Medulla oblongata (tissue), 1 donor: Measurements from ENCODE around the gene EXOC8.
A peak's percentile ranks its signal among the peaks of the same experiment; 100 is the strongest.
"Not testable (repeated sequence)": the region's sequence is repeated elsewhere in the genome, so short reads cannot be mapped to it uniquely, and the experiment has no call there.

Experiments used
- DNase-seq: peaks from one replicate; pipeline ENCODE4 v3.0.0-alpha.2; 2015; ENCODE audit errors: extremely low spot score

Gene EXOC8

DNA sequence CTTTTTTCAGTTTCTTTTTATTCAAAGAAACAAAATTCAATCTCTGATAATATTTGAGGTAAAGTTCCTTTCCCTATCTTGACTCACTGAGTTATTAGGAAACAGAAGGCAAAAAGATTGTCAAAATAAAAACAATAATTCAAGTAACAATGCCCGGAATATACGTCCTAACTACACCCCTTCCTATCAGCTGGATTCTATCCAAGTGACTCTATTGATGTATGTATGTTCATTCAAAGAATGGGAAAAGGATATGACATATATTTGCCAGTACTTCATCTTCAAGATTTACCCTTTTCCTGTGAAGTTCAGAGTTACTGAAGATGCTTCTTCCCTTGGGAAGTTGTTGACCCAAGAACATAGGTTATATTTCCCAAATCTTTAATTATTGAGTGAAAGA, 14.2 kb upstream of the EXOC8 start:
- no peak for DNase-seq

DNA sequence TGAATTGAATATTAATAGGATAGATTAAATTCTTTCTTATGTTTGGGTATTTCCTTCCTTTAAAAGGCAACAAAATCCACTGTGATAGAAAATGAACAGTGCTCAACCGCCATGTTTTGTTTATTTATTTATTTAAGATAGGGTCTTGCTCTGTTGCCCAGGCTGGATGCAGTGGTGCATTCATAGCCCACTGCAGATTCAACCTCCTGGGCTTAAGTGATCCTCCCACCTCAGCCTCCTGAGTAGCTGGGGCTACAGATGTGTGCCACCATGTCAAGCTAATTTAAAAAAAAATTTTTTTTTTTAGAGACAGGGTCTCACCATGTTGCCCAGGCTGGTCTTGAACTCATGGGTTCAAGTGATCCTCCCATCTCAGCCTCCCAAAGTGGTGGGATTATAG, 11.2 kb upstream of the EXOC8 start:
- not testable (repeated sequence) for DNase-seq

DNA sequence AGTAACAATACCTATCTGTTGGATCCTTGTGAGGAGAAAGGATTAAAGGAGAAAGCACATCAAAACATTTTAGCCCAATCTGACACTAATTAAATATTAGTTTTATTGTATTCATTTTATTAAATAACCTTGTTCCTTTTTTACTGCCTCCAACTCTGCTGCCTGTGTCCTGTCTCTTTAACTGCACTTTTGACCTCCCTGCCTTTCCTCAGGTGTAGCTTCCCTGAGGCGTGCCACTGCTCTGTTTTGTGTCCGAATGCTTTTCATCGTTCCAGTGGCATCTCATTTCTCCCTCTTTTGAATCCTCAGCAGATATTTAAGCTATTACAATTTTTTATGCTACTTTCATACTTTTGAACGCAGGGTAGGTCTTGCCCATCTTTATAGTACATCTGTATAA, 10.8 kb upstream of the EXOC8 start:
- no peak for DNase-seq

DNA sequence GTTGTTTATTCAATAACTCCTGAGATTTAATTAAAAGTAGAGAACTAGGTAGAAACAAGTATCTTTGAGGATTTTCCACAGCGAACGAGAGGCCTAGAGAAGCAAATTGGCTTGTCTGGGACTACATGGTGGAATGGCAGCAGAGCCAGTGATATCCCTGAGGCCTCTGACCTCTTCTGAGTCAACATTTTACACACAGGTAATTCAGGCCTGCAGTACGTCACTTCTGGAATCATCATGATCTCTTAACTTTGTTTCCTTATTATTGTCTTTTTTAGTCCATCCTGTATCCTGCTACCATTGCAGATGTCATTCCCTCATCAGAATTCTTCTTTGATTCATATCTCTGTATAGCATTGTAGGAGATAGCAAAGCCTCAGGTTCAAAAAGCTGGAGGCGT, 10.3 kb upstream of the EXOC8 start:
- no peak for DNase-seq

DNA sequence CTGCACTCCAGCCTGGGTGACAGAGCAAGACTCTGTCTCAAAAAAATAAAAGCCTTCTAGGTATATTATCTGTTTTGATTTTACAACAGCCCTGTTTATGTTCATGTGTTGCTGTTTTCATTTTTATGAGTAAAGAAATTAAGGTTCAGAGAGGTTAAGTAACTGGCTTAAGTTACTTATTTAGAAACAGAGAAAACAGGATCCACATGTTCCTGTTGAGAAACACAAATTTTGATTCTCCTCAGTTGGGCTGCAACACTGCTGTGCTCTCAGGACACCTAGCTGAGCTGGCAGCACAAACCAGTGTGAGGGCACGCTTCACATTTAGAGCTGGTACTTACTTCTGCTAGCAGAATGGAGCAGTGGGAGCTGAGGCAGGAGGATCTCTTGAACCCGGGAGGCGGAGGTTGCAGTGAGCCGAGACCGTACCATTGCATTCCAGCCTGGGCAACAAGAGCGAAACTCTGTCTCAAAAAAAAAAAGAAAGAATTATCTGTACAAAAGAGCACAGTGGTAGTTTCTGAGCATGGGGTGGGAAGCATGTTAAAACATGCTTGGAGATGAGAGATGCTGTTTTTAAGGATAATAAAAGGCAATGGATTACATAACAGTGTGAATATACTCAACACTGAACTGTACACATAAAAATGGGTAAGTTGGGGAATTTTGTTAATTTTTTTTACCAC, 2.8 kb upstream of the EXOC8 start:
- DNase-seq, result no peak

DNA sequence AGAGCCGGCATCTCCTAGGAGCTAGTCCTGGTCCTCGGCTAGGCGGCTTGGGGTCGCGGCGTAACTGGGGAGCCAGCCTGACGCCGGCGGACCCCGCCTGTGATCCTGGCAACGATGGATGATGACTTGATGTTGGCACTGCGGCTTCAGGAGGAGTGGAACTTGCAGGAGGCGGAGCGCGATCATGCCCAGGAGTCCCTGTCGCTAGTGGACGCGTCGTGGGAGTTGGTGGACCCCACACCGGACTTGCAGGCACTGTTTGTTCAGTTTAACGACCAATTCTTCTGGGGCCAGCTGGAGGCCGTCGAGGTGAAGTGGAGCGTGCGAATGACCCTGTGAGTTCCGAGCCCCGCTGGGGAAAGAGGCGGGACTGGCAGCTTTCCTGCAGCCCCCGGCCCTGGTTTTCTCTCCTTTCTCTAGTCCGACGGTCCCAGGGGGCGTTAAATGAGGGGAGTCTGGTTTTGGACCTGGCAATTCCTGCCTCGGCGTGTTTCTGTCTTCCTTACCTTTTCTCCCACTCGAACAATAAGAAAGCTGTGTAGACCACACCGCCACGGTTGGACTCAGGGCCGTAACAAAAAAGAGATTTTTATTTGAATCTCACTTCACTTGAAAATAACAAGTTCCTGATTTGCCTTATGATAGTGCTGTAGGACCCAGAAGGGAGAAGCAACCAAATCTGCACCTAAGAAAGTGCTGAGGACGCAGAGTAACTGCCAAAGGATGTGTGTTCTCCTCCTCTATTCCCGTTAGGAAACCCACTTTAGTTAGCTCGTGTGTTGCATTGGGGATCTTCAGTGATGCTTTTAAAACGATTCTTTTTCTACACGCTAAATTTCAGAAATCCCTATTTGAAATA, 847 bp upstream of the EXOC8 start, which contains the start of gene SPRTN:
Gene SPRTN (plus strand): TSS at position 24 of the 859 bp plus-strand sequence. CDS start 91 bp downstream, at position 115.
- peak; percentile 7 for DNase-seq

DNA sequence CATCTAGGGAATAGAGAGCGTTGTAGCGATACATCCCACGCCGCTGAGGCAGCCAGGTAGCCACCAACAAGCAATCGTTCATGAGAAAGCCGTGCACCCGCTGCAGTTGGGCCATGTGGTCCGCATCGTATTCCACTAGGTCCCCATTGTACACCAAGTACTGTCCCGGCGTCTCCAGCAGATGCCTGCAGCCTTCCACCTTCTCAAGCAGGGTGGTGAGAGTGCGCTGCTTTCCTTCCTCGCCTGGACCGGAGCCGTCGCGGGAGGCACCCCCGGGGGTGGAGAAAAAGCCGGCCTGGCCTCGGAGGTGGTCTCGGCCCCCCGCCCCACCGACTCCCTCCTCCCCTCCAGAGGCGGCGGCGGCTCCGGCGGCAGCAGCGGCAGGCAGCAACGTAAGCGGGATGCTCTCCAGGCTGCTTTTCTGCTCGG, 595 bp downstream of the EXOC8 start:
- DNase-seq, result peak; percentile 7

DNA sequence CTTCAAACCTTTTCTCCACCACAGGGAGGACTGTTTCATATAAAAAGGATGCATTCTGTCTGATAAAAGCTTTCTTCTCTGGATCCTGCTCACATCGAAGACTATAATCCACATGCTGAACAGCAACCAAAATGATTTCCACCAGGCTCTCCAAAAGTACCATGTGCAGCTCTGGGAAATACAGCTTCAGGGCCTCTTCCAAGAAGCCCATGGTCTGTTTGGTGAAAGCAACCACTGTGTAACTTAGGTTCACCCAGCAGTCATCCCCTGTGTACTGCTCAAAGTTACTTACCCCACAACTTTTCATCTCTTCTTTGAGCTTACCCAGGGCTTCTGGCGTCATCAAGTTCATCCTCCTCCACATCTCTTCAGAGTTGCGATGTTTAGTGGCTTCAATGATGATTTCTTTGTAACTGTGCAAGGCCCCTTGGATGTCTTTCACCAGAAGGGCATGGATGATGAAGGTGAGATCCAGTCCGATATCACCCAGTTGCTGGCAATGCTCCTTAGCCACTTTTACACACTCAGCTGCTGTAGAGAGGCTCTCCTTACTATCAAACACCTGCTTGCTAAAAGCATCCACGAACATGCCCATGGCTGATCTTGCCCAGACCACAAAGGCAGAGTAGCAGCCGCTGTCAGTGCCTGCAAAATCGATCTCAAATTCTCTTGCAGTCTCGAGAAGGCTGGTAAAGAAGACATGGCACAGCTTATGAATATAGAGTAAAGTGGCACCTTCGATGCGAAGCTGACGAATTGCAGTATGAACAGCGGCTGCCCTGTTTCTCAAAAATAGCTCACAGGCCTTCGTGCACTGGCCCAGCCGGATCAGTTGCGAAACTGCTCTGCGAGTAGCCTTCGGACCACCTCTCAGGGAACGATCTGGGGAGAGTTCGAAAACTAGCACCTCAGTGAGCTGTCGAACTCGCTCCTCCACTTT, 1.7 kb downstream of the EXOC8 start:
- DNase-seq, result no peak

DNA sequence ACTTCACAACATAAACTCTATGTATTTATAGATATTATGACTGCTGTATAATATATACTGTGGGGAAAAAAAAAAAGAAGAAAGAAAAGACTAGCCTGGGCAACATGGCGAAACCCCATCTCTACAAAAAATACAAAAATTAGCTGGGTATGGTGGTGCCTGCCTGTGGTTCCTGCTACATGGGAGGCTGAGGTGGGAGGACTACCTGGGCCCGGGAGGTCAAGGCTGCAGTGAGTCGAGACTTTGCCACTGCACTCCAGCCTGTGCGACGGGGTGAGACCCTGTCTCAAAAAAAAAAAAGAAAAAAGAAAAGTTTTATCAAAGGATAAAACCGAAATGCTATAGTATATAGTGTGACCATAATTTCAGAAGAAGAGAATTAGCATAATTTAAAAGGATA, 2.7 kb downstream of the EXOC8 start:
- DNase-seq, result no peak

DNA sequence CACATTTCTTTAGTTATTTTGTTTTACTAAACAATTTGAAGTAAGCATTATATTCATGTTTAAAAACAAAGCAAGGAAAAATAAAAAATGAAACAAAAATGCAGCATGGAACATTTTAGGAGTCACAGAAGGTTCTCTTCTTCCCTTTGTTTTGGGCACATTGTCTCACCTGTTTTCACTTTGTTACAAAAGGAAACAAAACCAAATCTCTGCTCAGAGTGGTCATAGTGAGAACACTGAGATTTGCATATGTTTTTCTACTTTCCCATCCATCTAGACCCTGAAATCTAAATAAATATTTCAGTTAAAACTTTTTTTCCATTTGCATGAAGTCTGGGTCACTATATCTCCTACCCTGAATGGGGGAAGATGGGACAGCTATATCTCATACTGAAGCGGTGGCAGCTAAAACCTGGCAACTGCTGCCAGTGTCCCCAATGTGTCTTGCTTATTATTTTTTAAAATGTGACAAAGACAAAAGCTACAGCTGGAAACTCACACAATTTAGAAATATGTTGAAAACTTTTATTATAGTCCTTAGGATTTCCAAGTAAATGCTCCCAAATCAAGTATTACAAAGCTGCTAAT, 3.5 kb downstream of the EXOC8 start:
- DNase-seq, result no peak

DNA sequence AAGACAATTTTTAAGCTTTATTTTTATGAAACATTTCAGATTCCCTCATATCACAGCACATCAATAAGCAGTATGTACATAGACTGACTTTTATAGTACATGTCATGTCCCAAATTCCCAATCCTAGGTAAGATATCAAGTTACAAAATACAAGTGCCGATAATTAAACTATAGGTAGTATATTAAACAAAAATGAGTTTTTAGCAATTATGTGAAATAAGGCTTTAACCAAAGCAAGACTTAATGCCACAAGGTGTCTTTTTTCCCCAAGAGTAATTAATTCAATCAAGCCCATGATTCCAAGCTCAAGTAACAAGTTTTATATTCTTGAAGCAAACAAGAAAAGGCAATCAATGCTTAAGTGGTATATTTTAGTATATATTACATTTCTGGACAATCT, 4.9 kb downstream of the EXOC8 start:
- no peak for DNase-seq

DNA sequence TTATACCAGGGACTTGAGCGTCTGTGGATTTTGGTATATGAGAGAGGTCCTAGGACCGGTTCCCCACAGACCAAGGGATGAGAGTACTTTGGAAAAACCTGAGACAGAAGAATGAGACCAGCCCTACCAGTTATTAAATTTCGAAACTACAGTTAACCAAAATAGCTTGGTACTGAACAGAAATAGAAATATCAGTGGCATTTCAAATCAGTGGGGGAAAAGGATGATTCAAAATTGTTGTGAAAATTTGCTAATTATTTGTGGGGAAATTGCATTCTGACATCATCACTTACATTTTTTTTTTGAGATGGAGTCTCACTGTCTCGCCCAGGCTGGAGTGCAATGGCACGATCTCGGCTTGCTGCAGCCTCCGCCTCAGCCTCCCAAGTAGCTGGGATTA, 8.2 kb downstream of the EXOC8 start:
- no peak for DNase-seq

DNA sequence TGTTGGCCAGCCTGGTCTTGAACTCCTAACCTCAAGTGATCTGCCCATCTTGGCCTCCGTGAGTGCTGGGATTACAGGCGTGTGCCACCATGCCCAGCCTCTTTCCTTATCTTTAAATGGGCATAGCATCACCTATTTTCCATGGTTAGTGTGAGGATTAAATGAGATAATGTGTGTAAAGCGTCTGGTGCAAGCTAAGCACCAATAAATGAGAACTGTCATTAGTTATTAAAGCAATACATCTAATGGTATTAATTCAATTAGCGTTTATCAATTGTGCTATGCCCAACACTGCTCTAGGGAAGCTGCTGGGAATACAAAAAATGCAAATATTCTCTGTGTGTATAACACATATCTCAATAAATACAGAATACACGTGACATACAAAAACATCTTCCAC, 10.0 kb downstream of the EXOC8 start:
- no peak for DNase-seq

DNA sequence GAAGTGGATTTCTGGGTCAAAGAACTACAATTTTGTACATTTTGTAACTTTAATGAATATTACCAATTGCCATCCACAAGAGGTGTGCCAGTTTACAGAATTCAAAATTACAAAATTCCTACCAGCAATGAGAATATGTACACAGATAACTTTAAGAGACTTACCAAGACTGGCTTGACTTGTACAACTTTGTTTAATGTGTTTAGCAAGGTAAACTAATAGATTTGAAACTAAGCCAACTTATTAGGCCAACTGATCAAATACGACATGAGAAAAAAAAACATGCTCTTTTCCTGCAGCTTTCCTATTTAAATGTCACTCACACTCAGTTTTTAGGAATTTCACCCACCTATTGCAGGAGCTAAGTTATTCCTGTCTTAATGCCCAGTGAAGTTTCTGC, 11.4 kb downstream of the EXOC8 start:
- no peak for DNase-seq

DNA sequence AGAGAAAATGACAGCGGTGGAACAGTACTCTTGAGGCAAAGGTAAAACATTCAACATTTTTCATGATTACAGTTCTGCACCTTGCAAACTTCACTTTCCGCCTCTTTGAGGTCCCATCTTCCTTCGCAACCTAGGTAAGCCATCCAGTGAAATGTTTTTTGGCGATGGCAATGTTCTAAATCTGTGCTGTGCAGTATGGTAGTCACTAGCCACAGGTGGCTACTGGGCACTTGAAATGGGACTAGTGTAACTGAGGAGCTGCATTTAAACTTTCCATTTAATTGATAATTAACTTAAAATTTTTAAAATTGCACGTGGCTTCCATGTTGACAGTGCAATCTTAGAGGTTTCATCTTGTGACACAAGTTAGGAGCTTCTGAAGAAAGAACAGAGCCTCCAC, 13.0 kb downstream of the EXOC8 start:
- no peak for DNase-seq

DNA sequence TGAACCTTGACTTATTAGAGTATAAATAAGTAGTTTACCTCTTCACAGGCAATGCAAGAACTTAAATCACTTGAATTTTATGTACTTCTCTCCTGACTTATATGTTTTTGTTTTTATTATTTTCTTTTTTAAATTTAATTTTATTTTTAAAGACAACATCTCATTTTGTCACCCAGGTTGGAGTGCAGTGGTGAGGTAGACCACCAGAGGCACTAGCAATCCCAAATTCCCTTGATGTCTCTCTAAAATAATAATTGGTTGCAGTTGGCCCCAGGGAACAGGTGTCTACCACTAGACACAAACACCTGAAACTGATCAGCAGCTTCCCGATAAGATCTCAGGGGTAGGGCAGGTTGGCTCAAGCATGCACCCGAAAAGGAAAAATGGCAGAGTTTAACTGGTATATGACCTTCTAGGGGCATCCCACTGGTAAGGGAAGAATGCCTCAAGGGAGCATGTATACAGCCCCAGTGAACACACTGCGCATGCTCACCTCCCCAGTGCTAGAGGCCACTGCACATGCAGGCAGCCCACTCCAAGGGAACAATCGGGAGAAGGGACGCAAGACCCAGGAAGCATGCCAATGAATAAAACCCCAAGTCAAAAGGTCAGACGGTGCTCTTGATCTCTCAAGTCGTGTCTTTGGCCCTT, 14.6 kb downstream of the EXOC8 start:
- no peak for DNase-seq

DNA sequence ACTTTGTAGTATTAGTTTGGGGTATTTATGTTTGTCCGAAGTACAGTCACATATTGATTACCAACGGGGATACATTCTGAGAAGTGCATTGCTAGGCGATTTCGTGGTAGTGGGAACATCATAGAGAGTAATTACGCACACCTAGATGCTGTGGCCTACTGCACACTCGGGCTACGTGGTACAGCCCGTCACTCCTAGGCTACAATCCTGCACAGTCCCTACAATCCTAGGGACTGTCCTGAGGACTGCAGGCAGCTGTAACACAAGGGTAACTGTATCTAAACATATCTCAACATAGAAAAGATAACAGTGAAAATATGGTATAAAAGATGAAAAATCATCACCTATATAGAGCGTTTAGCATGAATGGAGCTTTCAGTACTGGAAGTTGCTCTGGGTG, 18.6 kb downstream of the EXOC8 start:
- DNase-seq, result no peak

DNA sequence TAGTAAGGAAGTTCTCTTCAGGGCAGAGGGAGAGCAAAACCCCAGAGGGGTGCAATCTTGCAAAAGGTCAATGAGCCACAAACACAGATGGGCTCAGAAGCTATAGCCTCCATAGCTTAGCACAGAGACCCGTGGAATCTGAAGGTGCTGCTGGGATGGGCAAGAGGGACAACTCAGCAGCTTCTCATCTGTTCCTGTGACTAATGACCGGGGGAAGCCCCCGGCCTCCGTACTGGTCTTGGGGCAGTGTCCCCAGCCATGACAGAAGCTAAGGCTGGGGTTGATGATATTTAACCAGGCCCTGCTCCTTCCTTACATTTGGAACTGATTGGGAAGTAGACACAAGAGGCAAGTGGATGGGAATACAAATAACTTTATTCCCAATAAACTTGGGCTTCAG, 19.1 kb downstream of the EXOC8 start:
- DNase-seq, result no peak

DNA sequence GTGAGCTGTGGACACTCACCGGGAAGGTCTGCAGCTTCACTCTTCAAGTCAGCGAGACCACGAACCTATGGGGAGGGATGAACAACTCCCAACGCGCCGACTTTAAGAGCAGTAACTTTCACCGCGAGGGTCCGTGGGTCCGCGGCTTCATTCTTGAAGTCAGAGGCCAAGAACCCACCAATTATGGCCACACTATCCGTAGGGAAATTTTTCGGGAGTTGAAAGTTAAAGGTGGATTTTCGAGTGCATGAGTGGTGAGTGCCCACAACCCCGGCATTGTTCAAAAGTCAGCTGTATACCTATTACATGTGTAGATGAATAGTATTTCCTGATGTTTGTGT, 19.7 kb downstream of the EXOC8 start:
- no peak for DNase-seq

DNA sequence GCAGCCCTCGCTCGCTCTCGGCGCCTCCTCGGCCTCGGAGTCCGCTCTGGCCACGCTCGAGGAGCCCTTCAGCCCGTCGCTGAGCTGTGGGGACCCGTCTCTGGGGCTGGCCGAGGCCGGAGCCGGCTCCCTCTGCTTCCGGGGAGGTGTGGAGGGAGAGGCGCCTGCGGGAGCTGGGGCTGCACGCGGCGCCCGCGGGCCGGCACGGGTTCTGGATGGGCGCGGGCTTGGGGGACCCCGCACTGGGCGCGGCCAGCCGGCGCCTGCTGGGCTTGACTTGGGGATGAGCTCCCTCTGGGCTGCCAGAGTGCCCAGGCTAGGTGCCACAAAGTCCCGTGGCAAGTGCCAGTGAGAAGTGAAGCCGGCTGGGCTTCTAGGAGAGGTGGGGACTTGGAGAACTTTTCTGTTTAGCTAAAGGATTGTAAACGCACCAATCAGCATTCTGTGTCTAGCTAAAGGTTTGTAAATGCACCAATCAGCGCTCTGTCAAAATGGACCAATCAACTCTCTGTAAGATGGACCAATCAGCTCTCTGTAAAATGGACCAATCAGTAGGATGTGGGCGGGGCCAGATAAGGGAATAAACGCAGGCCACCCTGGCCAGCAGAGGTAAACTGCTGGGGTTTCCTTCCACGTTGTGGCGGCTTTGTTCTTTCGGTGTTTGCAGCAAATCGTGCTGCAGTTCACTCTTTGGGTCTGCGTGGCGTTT, 20.2 kb downstream of the EXOC8 start:
- DNase-seq, result no peak

DNA sequence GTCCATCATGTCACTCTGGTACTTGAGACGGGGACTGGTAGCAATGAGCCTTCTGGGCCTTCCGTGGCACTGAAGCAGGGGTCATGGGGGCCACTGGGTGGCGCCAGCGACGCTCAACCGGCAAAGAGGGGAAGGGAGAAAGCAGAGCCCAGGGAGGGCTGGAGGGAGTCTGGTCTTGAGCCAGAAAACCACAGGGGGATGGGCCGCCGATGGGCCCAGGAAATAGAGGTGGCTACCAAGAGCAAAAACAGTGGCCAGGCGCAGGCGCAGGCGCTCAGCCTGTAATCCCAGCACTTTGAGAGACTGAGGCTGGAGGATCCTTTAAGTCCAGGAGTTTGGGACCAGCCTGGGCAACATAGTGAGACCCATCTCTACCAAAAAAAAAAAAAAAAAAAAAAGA, 21.8 kb downstream of the EXOC8 start:
- DNase-seq, result no peak
